HepG2 (cell line): ENCODE results near the gene ATRAID. TPM values are rescaled to one million over a fixed set of nuclear protein-coding genes. Genes with fewer than 3 reads are reported as not detected.

Source experiments
- ATAD3A ChIP-seq: sonication (generic); formaldehyde crosslinking; IDR thresholded peaks from 2 replicates; pipeline ENCODE4 v1.4.0; 2020; ENCODE audit warnings: missing genetic modification reagents
- BHLHE40 ChIP-seq: IDR thresholded peaks from 2 replicates; pipeline ENCODE4 v1.6.1; 2011; ENCODE audit warnings: low read length, improper control_type of control experiment
- CBFB ChIP-seq: sonication (generic); formaldehyde crosslinking; IDR thresholded peaks from 2 replicates; pipeline ENCODE4 v1.4.0; 2020; ENCODE audit warnings: missing genetic modification reagents
- CENPX ChIP-seq: sonication (generic); formaldehyde crosslinking; IDR thresholded peaks from 2 replicates; pipeline ENCODE4 v1.9.0; 2021; ENCODE audit warnings: mild to moderate bottlenecking, missing genetic modification reagents, moderate library complexity
- FOSL1 ChIP-seq: sonication (generic); formaldehyde crosslinking; IDR thresholded peaks from 2 replicates; pipeline ENCODE4 v1.9.0; 2021; ENCODE audit warnings: missing genetic modification reagents, borderline replicate concordance
- LCORL ChIP-seq, 2 experiments: fragments of 450-650 bp in 1 of 2; sonication (generic) in 1 of 2; formaldehyde crosslinking in 1 of 2; IDR thresholded peaks; 2 replicates each; pipeline versions ENCODE4 v1.5.0 to v1.6.1; 2017 to 2020; ENCODE audit warnings: antibody characterized with exemption in 1 of 2, missing genetic modification reagents in 1 of 2
- LRRFIP1 ChIP-seq: sonication (generic); formaldehyde crosslinking; conservative IDR thresholded peaks from 2 replicates; pipeline ENCODE4 v1.4.0; 2020; ENCODE audit warnings: missing genetic modification reagents
- ZNF230 ChIP-seq: sonication (generic); formaldehyde crosslinking; IDR thresholded peaks from 2 replicates; pipeline ENCODE4 v1.4.0; 2020; ENCODE audit warnings: mild to moderate bottlenecking, missing genetic modification reagents
- ZNF253 ChIP-seq: sonication (generic); formaldehyde crosslinking; IDR thresholded peaks from 2 replicates; pipeline ENCODE4 v1.8.0; 2022; ENCODE audit warnings: mild to moderate bottlenecking, missing genetic modification reagents, borderline replicate concordance
- ZNF333 ChIP-seq: sonication (generic); formaldehyde crosslinking; IDR thresholded peaks from 2 replicates; pipeline ENCODE4 v1.4.0; 2020; ENCODE audit warnings: mild to moderate bottlenecking, missing genetic modification reagents, borderline replicate concordance
- ZNF670 ChIP-seq: sonication (generic); formaldehyde crosslinking; IDR thresholded peaks from 2 replicates; pipeline ENCODE4 v1.8.0; 2022; ENCODE audit warnings: mild to moderate bottlenecking, missing genetic modification reagents, borderline replicate concordance
- ZNF746 ChIP-seq: sonication (generic); formaldehyde crosslinking; IDR thresholded peaks from 2 replicates; pipeline ENCODE4 v1.8.0; 2022; ENCODE audit warnings: mild to moderate bottlenecking, missing genetic modification reagents
- ZSCAN31 ChIP-seq: sonication (generic); formaldehyde crosslinking; IDR thresholded peaks from 2 replicates; pipeline ENCODE4 v1.5.0; 2020; ENCODE audit warnings: low read depth, mild to moderate bottlenecking, missing genetic modification reagents
- polyA plus RNA-seq, 8 experiments: library from polyadenylated mRNA; depleted of rRNA in 3 of 8; stranded (reverse) in 7 of 8; unstranded in 1 of 8; fragments of >200 nt; fragmentation: Illumina TruSeq in 4 of 8; extraction: Trizol in 4 of 8; gene quantifications; 2 replicates each; pipeline versions ENCODE4 v1.2.1 to v1.2.3, GENCODE V29; 2011 to 2016; ENCODE audit warnings: low read depth in 4 of 8, missing spikeins in 1 of 8, mixed read lengths in 1 of 8; ENCODE audit not compliant: insufficient read depth in 1 of 8
- total RNA-seq, 5 experiments: library from RNA; depleted of rRNA; stranded (reverse); fragments of >200 nt; fragmentation: Illumina TruSeq; extraction: Trizol; gene quantifications; 2 replicates each; pipeline ENCODE4 v1.2.3, GENCODE V29; 2016; ENCODE audit warnings: low read depth in 1 of 5
- TF ChIP-seq, protein P1 (sequence below): IDR thresholded peaks from 2 replicates; pipeline ENCODE4 v1.6.1; 2012; ENCODE audit warnings: low read depth, low read length, improper control_type of control experiment
- TF ChIP-seq, protein P2 (sequence below): sonication (generic); formaldehyde crosslinking; IDR thresholded peaks from 2 replicates; pipeline ENCODE4 v1.4.0; 2020; ENCODE audit warnings: missing genetic modification reagents, mild to moderate bottlenecking, borderline replicate concordance

ATRAID gene
- total and polyA plus RNA-seq, 2 of the 13 experiments (the other 11 are each of a cell fraction or from before 2014, with no cell fraction given), result 207 to 382 TPM

GRCh38 chr2:27249891-27250651 lies 38.2 kb downstream of the ATRAID start (continued):
- TF ChIP-seq, protein P1, sequence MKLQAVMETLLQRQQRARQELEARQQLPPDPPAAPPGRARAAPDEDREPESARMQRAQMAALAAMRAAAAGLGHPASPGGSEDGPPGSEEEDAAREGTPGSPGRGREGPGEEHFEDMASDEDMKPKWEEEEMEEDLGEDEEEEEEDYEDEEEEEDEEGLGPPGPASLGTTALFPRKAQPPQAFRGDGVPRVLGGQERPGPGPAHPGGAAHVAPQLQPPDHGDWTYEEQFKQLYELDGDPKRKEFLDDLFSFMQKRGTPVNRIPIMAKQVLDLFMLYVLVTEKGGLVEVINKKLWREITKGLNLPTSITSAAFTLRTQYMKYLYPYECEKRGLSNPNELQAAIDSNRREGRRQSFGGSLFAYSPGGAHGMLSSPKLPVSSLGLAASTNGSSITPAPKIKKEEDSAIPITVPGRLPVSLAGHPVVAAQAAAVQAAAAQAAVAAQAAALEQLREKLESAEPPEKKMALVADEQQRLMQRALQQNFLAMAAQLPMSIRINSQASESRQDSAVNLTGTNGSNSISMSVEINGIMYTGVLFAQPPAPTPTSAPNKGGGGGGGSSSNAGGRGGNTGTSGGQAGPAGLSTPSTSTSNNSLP, result no peak
- TF ChIP-seq ZNF670 (CRISPR knock-in tag), result peak; percentile 88
- TF ChIP-seq ZNF746 (CRISPR knock-in tag), result no peak; the same call in 1 of the 2 replicates
- no peak for TF ChIP-seq CENPX (CRISPR knock-in tag)
- TF ChIP-seq LRRFIP1 (CRISPR knock-in tag), result no peak
- TF ChIP-seq ZNF253, result no peak
- TF ChIP-seq CBFB (CRISPR knock-in tag), result peak; percentile 76; the same call in 1 of the 2 replicates
- TF ChIP-seq BHLHE40, result no peak
- TF ChIP-seq ATAD3A (CRISPR knock-in tag), result no peak
- TF ChIP-seq ZSCAN31 (CRISPR knock-in tag), result no peak
- 0 out of 2 replicates have a peak, but pooled peaks have one; percentile 80 for TF ChIP-seq ZNF333 (CRISPR knock-in tag)
- TF ChIP-seq ZNF230 (CRISPR knock-in tag), result 0 out of 2 replicates have a peak, but pooled peaks have one; percentile 78
- TF ChIP-seq, protein P2, sequence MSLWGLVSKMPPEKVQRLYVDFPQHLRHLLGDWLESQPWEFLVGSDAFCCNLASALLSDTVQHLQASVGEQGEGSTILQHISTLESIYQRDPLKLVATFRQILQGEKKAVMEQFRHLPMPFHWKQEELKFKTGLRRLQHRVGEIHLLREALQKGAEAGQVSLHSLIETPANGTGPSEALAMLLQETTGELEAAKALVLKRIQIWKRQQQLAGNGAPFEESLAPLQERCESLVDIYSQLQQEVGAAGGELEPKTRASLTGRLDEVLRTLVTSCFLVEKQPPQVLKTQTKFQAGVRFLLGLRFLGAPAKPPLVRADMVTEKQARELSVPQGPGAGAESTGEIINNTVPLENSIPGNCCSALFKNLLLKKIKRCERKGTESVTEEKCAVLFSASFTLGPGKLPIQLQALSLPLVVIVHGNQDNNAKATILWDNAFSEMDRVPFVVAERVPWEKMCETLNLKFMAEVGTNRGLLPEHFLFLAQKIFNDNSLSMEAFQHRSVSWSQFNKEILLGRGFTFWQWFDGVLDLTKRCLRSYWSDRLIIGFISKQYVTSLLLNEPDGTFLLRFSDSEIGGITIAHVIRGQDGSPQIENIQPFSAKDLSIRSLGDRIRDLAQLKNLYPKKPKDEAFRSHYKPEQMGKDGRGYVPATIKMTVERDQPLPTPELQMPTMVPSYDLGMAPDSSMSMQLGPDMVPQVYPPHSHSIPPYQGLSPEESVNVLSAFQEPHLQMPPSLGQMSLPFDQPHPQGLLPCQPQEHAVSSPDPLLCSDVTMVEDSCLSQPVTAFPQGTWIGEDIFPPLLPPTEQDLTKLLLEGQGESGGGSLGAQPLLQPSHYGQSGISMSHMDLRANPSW (CRISPR knock-in tag), result no peak; the same call in 1 of the 2 replicates
- 0 out of 2 replicates have a peak, but pooled peaks have one; percentile 31 for TF ChIP-seq FOSL1 (CRISPR knock-in tag)
- no peak for TF ChIP-seq LCORL (IDR thresholded peaks at IDR 0.05)
- TF ChIP-seq LCORL (CRISPR knock-in tag; IDR thresholded peaks at IDR 0.05), result peak; percentile 56; the same call in 1 of the 2 replicates
